BJ (cell line): Measurements from ENCODE around the gene SNCB. TPM values are rescaled to one million over a fixed set of nuclear protein-coding genes. Genes with fewer than 3 reads are reported as not detected.
A peak's percentile ranks its signal among the peaks of the same experiment; 100 is the strongest.

Experiments used
- CTCF ChIA-PET: fragments of 350-600 bp; formaldehyde crosslinking; extraction: SDS; loops from one replicate; lab custom pipeline; 2021; ENCODE audit warnings: antibody characterized with exemption, inconsistent platforms; lab: Yijun Ruan, JAX
- POLR2A ChIA-PET: fragments of 300-600 bp; sonication (Branson Sonifier 250); formaldehyde crosslinking; extraction: SDS; loops from one replicate; lab custom pipeline; 2021; ENCODE audit warnings: antibody characterized with exemption; lab: Charles Lee
- DNase-seq: peaks from one replicate; pipeline ENCODE4 v3.0.0-alpha.2; 2011; ENCODE audit warnings: low read depth
- H3K27me3 ChIP-seq: 2 replicates; pipeline ENCODE4 v1.6.0; 2011; ENCODE audit warnings: low read length; ENCODE audit not compliant: control insufficient read depth, insufficient read depth
- H3K36me3 ChIP-seq: 2 replicates; pipeline ENCODE4 v1.5.1; 2011; ENCODE audit warnings: low read length; ENCODE audit not compliant: control insufficient read depth, insufficient read depth
- H3K4me3 ChIP-seq: 2 replicates; pipeline ENCODE4 v1.5.1; 2011; ENCODE audit warnings: low read depth, mild to moderate bottlenecking, control low read depth, low read length
- CTCF ChIP-seq: IDR thresholded peaks from 2 replicates; pipeline ENCODE4 v1.5.1; 2011; ENCODE audit warnings: low read depth, mild to moderate bottlenecking, control low read depth, inconsistent platforms, low read length, moderate library complexity; ENCODE audit not compliant: insufficient read depth
- polyA plus RNA-seq: library from polyadenylated mRNA; depleted of rRNA; stranded (reverse); fragments of >200 nt; gene quantifications from 2 replicates; pipeline ENCODE4 v1.2.3, GENCODE V29; 2011

SNCB gene
- polyA plus RNA-seq, 1 experiment = not detected

GRCh38 chr5:176611435-176611834 lies 18.9 kb downstream of the SNCB start:
- no peak overlapping the region for H3K4me3 ChIP-seq
- no peaks in the 10 kb centered on the region for H3K27me3 ChIP-seq
- no peak for TF ChIP-seq CTCF
- ChIA-PET POLR2A (no interaction called here), CTCF (interaction anchor here (1.4 to 1.5 kb wide), 2 partner anchors 38 to 49 kb away, joined by 3 to 5 read pairs; no protein-coding TSS in a partner anchor)
- DNase-seq = peak; percentile 14
- no peaks in the 10 kb centered on the region for H3K36me3 ChIP-seq

- Histone ChIP-seq H3K36me3 (no peaks in the 10 kb centered on the region), H3K27me3 (no peaks in the 10 kb centered on the region), H3K4me3 (peak overlapping the region; percentile 64)
- CTCF ChIA-PET = interaction anchor here (0.6 to 1.4 kb wide), 2 partner anchors 36 to 51 kb away, joined by 3 read pairs; no protein-coding TSS in a partner anchor
- DNase-seq = no peak
- no peak for TF ChIP-seq CTCF
- POLR2A ChIA-PET = no interaction called here
Measured at GRCh38 chr5:176610435-176610773, 19.9 kb downstream of the SNCB start.

GRCh38 chr5:176609724-176610434 lies 20.5 kb downstream of the SNCB start, which contains the start of gene GPRIN1:
Gene GPRIN1, minus strand, starts transcription at chr5:176610156. Its CDS starts 10,322 bp downstream, at chr5:176599834.
- CTCF ChIA-PET = interaction anchor here (0.6 kb wide), 1 partner anchor 37 kb away, joined by 3 read pairs; no protein-coding TSS in a partner anchor
- POLR2A ChIA-PET = no interaction called here
- Histone ChIP-seq H3K4me3 (peak within 1 kb of the TSS; percentile 64), H3K27me3 (no peaks in the 10 kb centered on the region), H3K36me3 (no peaks in the 10 kb centered on the region)
- peak; percentile 26; the same call in 1 of the 2 replicates for TF ChIP-seq CTCF
- DNase-seq = no peak

- Histone ChIP-seq H3K4me3 (peak overlapping the region; percentile 64), H3K36me3 (no peaks in the 10 kb centered on the region), H3K27me3 (no peaks in the 10 kb centered on the region)
- TF ChIP-seq CTCF = no peak
- CTCF ChIA-PET = no interaction called here
- no peak for DNase-seq
- POLR2A ChIA-PET = no interaction called here
Measured at GRCh38 chr5:176608937-176609723, 21.2 kb downstream of the SNCB start.

- POLR2A ChIA-PET = no interaction called here
- TF ChIP-seq CTCF = no peak
- CTCF ChIA-PET = interaction anchor here (0.7 kb wide), 1 partner anchor 24 kb away, joined by 3 read pairs; no protein-coding TSS in a partner anchor
- Histone ChIP-seq H3K36me3 (no peaks in the 10 kb centered on the region), H3K4me3 (no peak overlapping the region), H3K27me3 (no peaks in the 10 kb centered on the region)
- no peak for DNase-seq
Measured at GRCh38 chr5:176608142-176608705, 22.1 kb downstream of the SNCB start.
